SK-N-MC (cell line): Measurements from ENCODE around the gene MDC1.
A peak's percentile ranks its signal among the peaks of the same experiment; 100 is the strongest.

Source experiments
- EZH2 ChIP-seq: fragments of 200-600 bp; sonication (generic); IDR thresholded peaks from one replicate; pipeline ENCODE4 v1.6.1; 2017; ENCODE audit warnings: antibody characterized with exemption
- FOXP2 ChIP-seq: optimal IDR thresholded peaks from 2 replicates; pipeline ENCODE3; 2011; ENCODE audit warnings: mild to moderate bottlenecking, moderate library complexity; ENCODE audit not compliant: insufficient read depth; ENCODE audit errors: extremely low read length, control extremely low read depth
- POLR2AphosphoS5 ChIP-seq: IDR thresholded peaks from 2 replicates; pipeline ENCODE4 v1.6.1; 2012; ENCODE audit warnings: mild to moderate bottlenecking, low read depth, low read length, borderline replicate concordance

DNA sequence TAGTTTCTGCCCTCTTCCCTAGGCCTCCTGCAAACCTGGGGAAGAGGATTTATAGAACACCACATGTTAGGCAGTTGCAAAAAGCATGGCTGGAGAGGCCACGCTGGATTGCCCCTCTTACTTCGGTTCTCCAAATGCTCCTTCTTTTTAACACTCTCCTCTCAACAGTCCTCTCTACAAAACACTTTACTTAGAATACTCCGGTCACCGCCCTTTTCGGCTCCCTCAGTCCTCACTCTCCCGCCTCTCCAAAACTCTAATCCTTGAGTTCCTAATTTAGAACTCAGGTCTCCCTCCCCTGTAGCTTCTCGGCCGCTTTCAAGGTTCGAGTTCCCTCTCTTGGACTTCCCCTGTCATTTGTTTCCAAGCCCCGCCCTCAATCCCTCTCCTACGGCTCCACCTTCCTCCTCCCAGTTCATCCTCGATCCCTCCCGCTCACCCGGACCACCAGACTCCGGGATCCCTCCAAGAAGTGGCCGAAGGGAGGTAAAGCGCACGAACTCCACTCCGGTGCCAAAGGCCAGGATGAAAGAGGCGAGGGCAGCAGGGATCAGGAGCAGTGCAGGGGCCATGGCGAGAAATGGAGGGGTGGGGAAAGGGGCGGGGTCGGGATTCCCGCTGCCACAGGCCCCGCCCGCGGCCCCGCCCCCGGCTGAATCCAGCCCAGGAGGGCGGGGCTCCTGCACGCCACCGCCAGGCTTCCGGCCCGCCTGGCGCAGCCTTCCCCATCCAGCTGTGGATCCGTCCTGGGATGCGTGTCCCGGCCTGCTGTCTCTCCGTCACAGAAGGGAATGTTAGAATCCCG, 26.5 kb downstream of the MDC1 start, which contains the start of gene NRM:
- TF ChIP-seq POLR2AphosphoS5 (peak; percentile 90), EZH2 (no peak), FOXP2 (no peak)
